GM21723 (cell line): Measurements from ENCODE around the gene JMJD4.
A peak's percentile ranks its signal among the peaks of the same experiment; 100 is the strongest.

Source experiments
- ATAC-seq: cut with Tn5 transposase; IDR thresholded peaks from one replicate; pipeline ENCODE4 v1.9.1; 2021; ENCODE audit warnings: mild to moderate bottlenecking, moderate library complexity; ENCODE audit not compliant: unreplicated experiment

JMJD4 gene

GRCh38 chr1:227753999-227754711, 19.1 kb upstream of the JMJD4 start:
- no peak for ATAC-seq

GRCh38 chr1:227749916-227750710, 15.0 kb upstream of the JMJD4 start:
- no peak for ATAC-seq

- ATAC-seq, result no peak
Observed at GRCh38 chr1:227749225-227749624, 14.1 kb upstream of the JMJD4 start.

- no peak for ATAC-seq
Observed at GRCh38 chr1:227748496-227749182, 13.5 kb upstream of the JMJD4 start.

- ATAC-seq, result no peak
Observed at GRCh38 chr1:227747948-227748495, 12.9 kb upstream of the JMJD4 start.

- no peak for ATAC-seq
Observed at GRCh38 chr1:227747382-227747781, 12.3 kb upstream of the JMJD4 start.

- no peak for ATAC-seq
Observed at GRCh38 chr1:227746676-227747075, 11.6 kb upstream of the JMJD4 start.

- no peak for ATAC-seq
Observed at GRCh38 chr1:227745568-227746265, 10.6 kb upstream of the JMJD4 start.

GRCh38 chr1:227744668-227745067, 9.6 kb upstream of the JMJD4 start:
- ATAC-seq, result no peak

- no peak for ATAC-seq
Observed at GRCh38 chr1:227742738-227743715, 7.9 kb upstream of the JMJD4 start.

GRCh38 chr1:227741166-227741870, 6.2 kb upstream of the JMJD4 start:
- no peak for ATAC-seq

DNA sequence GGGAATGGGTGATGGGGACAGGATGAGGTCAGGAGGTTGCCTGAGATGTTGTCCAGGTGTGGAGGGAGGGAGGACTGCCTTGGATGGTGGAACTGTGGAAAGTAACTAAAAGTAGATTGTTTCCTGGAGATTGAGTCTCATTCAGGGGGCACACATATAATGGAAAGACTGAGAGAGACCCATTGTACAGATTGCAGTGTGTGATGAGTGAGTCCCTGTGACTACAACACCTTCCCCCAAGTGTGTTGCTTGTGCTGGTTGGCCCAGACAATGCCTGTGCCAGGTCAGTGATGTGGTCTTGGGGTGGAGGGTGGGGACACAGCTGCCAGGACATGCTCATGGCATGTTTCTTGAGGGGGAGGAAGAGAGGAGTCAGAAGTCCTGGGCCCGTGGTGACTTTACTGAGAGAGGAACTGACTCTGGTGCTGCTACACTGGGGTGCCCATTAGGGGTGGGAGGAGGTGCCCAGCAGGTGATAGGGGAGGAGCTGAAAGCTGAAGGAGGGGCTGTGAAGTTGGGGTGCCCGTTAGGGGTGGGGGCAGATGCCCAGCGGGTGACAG, 5.4 kb upstream of the JMJD4 start:
- no peak for ATAC-seq

- no peak for ATAC-seq
Observed at GRCh38 chr1:227739636-227740035, 4.5 kb upstream of the JMJD4 start.

DNA sequence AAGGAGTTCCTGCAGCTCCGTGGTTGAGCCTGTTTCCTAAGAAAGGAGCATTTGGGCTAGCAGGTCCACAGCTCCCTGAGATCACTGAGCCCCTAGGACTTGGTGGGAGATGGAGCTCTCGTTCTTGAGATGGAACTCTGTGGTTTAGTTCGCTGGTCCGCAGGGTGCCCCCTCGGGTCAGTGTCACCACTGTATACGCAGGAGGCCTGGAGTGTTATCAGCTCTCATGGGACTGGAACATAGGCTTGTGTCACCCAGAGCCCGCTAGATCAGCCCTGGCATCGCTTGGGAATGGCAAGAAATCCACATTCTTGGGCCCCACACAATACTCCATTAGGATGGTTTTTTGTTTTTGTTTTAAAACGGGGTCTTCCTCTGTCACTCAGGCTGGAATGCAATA, 3.7 kb upstream of the JMJD4 start:
- no peak for ATAC-seq

DNA sequence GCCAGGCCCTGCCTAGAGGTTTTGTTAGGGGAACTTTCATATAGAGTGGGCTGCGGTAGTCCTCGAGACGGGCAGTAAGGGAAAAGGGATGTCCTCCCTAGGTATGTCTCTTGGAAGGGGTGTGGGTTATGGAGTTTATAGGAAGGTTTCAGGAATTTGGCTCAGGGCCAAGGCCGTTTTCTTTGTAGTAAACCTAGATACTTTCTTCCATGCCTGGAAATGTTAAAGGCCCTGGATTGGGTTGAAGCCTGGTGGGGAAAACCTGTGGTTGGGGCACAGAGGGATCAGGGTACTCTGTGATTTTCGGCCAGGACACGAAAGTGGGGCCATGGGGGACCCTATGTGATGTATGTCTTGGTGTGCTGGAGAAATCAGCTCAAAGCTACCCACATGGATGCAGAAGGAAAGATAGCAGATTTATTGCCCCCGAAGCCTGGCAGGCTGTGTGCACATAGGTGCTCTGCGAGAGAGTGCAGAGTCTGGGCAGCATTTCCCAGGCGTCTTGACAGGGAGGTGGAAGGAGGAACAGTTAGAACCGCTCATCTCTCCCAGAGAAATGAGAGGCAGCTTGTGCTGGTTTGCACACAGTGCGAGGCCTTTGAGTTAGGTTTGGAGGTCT, 1.8 kb upstream of the JMJD4 start:
- no peak for ATAC-seq

DNA sequence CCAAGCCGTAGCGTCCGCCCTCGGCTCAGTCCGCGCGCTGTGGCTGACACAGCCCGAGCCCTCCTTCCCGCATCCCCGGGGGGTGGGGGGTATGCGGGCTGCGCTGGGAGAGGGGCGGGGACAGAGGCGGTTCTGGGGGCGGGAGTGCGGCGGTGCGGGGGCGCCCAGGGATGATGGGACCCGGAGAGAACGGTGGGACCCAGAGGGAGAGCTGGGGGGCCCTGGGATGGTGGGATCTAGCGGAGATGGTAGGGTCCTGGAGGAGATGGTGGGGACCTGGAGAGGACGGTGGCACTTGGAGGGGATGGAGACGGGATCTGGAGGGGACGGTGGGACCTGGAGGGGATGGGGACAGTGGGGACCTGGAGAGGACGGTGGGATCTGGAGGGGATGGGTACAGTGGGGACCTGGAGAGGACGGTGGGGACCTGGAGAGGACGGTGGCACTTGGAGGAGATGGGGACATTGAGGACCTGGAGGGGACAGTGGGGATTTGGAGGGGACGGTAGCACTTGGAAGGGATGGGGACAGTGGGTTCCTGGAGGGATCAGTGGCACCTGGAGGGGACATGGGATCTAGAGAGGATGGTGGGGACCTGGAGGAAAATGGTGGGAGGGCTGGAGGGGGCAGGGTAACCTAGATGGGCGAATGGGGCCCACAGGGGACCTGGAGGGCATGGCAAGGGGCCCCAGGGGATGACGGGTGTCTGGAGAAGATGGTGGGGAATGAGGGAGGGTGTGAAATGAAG, 610 bp upstream of the JMJD4 start:
- ATAC-seq, result no peak

- peak; percentile 7 for ATAC-seq
Observed at GRCh38 chr1:227734546-227734855, 601 bp downstream of the JMJD4 start.
